Mesendoderm (in vitro differentiated cells): ENCODE measurements around the gene RIPOR3.
"Not testable (repeated sequence)": the region's sequence is repeated elsewhere in the genome, so short reads cannot be mapped to it uniquely, and the experiment has no call there.

Experiments used
- DNase-seq: peaks from one replicate; pipeline ENCODE4 v3.0.0; 2013
- H2AK5ac ChIP-seq: 2 replicates; pipeline ENCODE4 v1.6.1; 2013; ENCODE audit warnings: low read length, inconsistent platforms
- H2BK120ac ChIP-seq: 2 replicates; pipeline ENCODE4 v1.6.1; 2013; ENCODE audit warnings: low read depth, mild to moderate bottlenecking, low read length, moderate library complexity, mixed read lengths
- H2BK15ac ChIP-seq: replicated peaks from 2 replicates; pipeline ENCODE4 v1.6.1; 2013; ENCODE audit warnings: low read depth, mild to moderate bottlenecking, moderate library complexity
- H2BK5ac ChIP-seq: 2 replicates; pipeline ENCODE4 v1.6.1; 2013; ENCODE audit warnings: low read length, inconsistent platforms
- H3K18ac ChIP-seq: 2 replicates; pipeline ENCODE4 v1.6.1; 2013; ENCODE audit warnings: mild to moderate bottlenecking, low read length, mixed read lengths
- H3K23ac ChIP-seq: one replicate; pipeline ENCODE4 v1.6.1; 2013; ENCODE audit warnings: low read length
- H3K27ac ChIP-seq: 2 replicates; pipeline ENCODE4 v1.5.1; 2013; ENCODE audit warnings: low read depth, mild to moderate bottlenecking, inconsistent platforms, low read length, moderate library complexity
- H3K27me3 ChIP-seq: 2 replicates; pipeline ENCODE4 v1.6.1; 2013; ENCODE audit warnings: low read length, control low read depth, mild to moderate bottlenecking, inconsistent platforms; ENCODE audit not compliant: insufficient read depth, poor library complexity
- H3K36me3 ChIP-seq: 2 replicates; pipeline ENCODE4 v1.6.1; 2013; ENCODE audit warnings: low read length, inconsistent platforms; ENCODE audit not compliant: control insufficient read depth, insufficient read depth
- H3K4ac ChIP-seq: one replicate; pipeline ENCODE4 v1.6.1; 2013; ENCODE audit warnings: low read depth, mild to moderate bottlenecking, low read length, moderate library complexity
- H3K4me1 ChIP-seq: 2 replicates; pipeline ENCODE4 v1.6.1; 2013; ENCODE audit warnings: low read depth, low read length, inconsistent platforms; ENCODE audit not compliant: control insufficient read depth
- H3K4me2 ChIP-seq: 2 replicates; pipeline ENCODE4 v1.6.1; 2013; ENCODE audit warnings: low read length
- H3K4me3 ChIP-seq: 2 replicates; pipeline ENCODE4 v1.5.1; 2013; ENCODE audit warnings: mild to moderate bottlenecking, low read length
- H3K56ac ChIP-seq: one replicate; pipeline ENCODE4 v1.6.1; 2013; ENCODE audit warnings: low read length
- H3K79me1 ChIP-seq: 2 replicates; pipeline ENCODE4 v1.6.1; 2013; ENCODE audit warnings: low read length, inconsistent platforms
- H3K79me2 ChIP-seq: 2 replicates; pipeline ENCODE4 v1.6.1; 2013; ENCODE audit warnings: mild to moderate bottlenecking, low read length; ENCODE audit not compliant: control insufficient read depth, insufficient read depth
- H3K9ac ChIP-seq: 2 replicates; pipeline ENCODE4 v1.6.1; 2013; ENCODE audit warnings: low read length, inconsistent platforms
- H4K5ac ChIP-seq: one replicate; pipeline ENCODE4 v1.6.1; 2013; ENCODE audit warnings: low read length
- H4K8ac ChIP-seq: one replicate; pipeline ENCODE4 v1.6.1; 2013; ENCODE audit warnings: low read depth, mild to moderate bottlenecking, control low read depth, low read length, moderate library complexity
- WGBS: extraction: QIAGEN DNeasy Blood & Tissue Kit; methylation state at CpG from one replicate; pipeline ENCODE4 v1.1.7; 2013; ENCODE audit warnings: low lambda C conversion rate, missing lambda C conversion rate; ENCODE audit not compliant: insufficient coverage; ENCODE audit errors: extremely low coverage; 5-methylcytosine and 5-hydroxymethylcytosine counted together

The RIPOR3 gene

GRCh38 chr20:50545126-50545525, 146.2 kb downstream of the RIPOR3 start:
- Histone ChIP-seq H3K18ac (no peak overlapping the region), H3K4me1 (no peaks in the 10 kb centered on the region), H4K5ac (no peak overlapping the region), H3K79me1 (peaks cover 18% of the 10 kb centered on the region), H3K4me2 (no peak overlapping the region), H2BK15ac (no peak overlapping the region), H2BK5ac (no peak overlapping the region), H3K4me3 (no peak overlapping the region), H3K9ac (no peak overlapping the region), H4K8ac (no peak overlapping the region), H3K79me2 (peaks cover 8% of the 10 kb centered on the region), H3K27ac (no peak overlapping the region), H2AK5ac (no peak overlapping the region), H3K27me3 (no peaks in the 10 kb centered on the region), H3K23ac (no peak overlapping the region), H2BK120ac (no peak overlapping the region), H3K56ac (no peak overlapping the region), H3K36me3 (no peaks in the 10 kb centered on the region), H3K4ac (no peak overlapping the region)
- DNase-seq, result no peak
- no CpG with 5 or more reads among the region's 5 CpGs for WGBS

- DNase-seq, result no peak
- Histone ChIP-seq H3K36me3 (no peaks in the 10 kb centered on the region), H3K23ac (no peak overlapping the region), H3K4ac (no peak overlapping the region), H3K4me3 (no peak overlapping the region), H2BK5ac (no peak overlapping the region), H4K8ac (no peak overlapping the region), H4K5ac (no peak overlapping the region), H2AK5ac (no peak overlapping the region), H3K79me2 (peaks cover 8% of the 10 kb centered on the region), H3K27ac (no peak overlapping the region), H2BK15ac (no peak overlapping the region), H3K79me1 (peaks cover 18% of the 10 kb centered on the region), H3K18ac (no peak overlapping the region), H3K56ac (no peak overlapping the region), H3K9ac (no peak overlapping the region), H3K4me1 (no peaks in the 10 kb centered on the region), H3K27me3 (no peaks in the 10 kb centered on the region), H2BK120ac (no peak overlapping the region), H3K4me2 (no peak overlapping the region)
- WGBS, result no CpG with 5 or more reads among the region's 5 CpGs
Measured at GRCh38 chr20:50543326-50543725, 148.0 kb downstream of the RIPOR3 start.

GRCh38 chr20:50541606-50542041, 149.7 kb downstream of the RIPOR3 start:
- Histone ChIP-seq H3K4me3 (no peak overlapping the region), H2AK5ac (no peak overlapping the region), H2BK120ac (no peak overlapping the region), H3K18ac (no peak overlapping the region), H3K56ac (peak overlapping the region; percentile 18), H3K79me2 (peaks cover 8% of the 10 kb centered on the region), H3K27ac (no peak overlapping the region), H3K4me2 (no peak overlapping the region), H3K23ac (no peak overlapping the region), H4K5ac (no peak overlapping the region), H3K4ac (no peak overlapping the region), H3K79me1 (peaks cover 22% of the 10 kb centered on the region), H2BK15ac (no peak overlapping the region), H2BK5ac (no peak overlapping the region), H3K36me3 (no peaks in the 10 kb centered on the region), H4K8ac (no peak overlapping the region), H3K9ac (no peak overlapping the region), H3K27me3 (no peaks in the 10 kb centered on the region), H3K4me1 (no peaks in the 10 kb centered on the region)
- WGBS, result no CpG with 5 or more reads among the region's 5 CpGs
- DNase-seq, result no peak

- Histone ChIP-seq H3K79me2 (peaks cover 6% of the 10 kb centered on the region), H3K18ac (no peak overlapping the region), H4K5ac (no peak overlapping the region), H3K27me3 (no peaks in the 10 kb centered on the region), H4K8ac (no peak overlapping the region), H2BK120ac (no peak overlapping the region), H3K4me1 (no peaks in the 10 kb centered on the region), H2BK15ac (no peak overlapping the region), H3K79me1 (peaks cover 21% of the 10 kb centered on the region), H3K4ac (no peak overlapping the region), H3K23ac (no peak overlapping the region), H3K4me2 (no peak overlapping the region), H2AK5ac (no peak overlapping the region), H3K9ac (no peak overlapping the region), H3K4me3 (no peak overlapping the region), H3K56ac (no peak overlapping the region), H3K36me3 (no peaks in the 10 kb centered on the region), H2BK5ac (no peak overlapping the region), H3K27ac (no peak overlapping the region)
- no CpG with 5 or more reads among the region's 14 CpGs for WGBS
- peak; percentile 96 for DNase-seq
Measured at GRCh38 chr20:50540620-50541605, 150.4 kb downstream of the RIPOR3 start.

- not testable (repeated sequence) for H2BK15ac ChIP-seq, DNase-seq, H3K4me1 ChIP-seq, H3K27me3 ChIP-seq, H3K23ac ChIP-seq, H2AK5ac ChIP-seq, H3K56ac ChIP-seq, H3K18ac ChIP-seq, H3K27ac ChIP-seq, H3K79me2 ChIP-seq, H2BK120ac ChIP-seq, H3K4ac ChIP-seq, H3K4me2 ChIP-seq, H3K36me3 ChIP-seq, H3K4me3 ChIP-seq, H3K9ac ChIP-seq, H4K8ac ChIP-seq, H2BK5ac ChIP-seq, H4K5ac ChIP-seq
- WGBS, result no CpG with 5 or more reads among the region's 8 CpGs
- H3K79me1 ChIP-seq, result peaks cover 18% of the 10 kb centered on the region
Measured at GRCh38 chr20:50539798-50540197, 151.5 kb downstream of the RIPOR3 start.
